AG04450 (cell line): ENCODE measurements around the gene RYR3. TPM values are rescaled to one million over a fixed set of nuclear protein-coding genes. Genes with fewer than 3 reads are reported as not detected.

ENCODE experiments used
- CTCF ChIA-PET: fragments of 300-600, 350-600 bp; formaldehyde crosslinking; extraction: SDS; loops from one replicate; lab custom pipeline; 2022; ENCODE audit warnings: antibody characterized with exemption, inconsistent platforms; lab: Charles Lee
- POLR2A ChIA-PET: fragments of 350-600 bp; formaldehyde crosslinking; extraction: SDS; loops from one replicate; lab custom pipeline; 2021; ENCODE audit warnings: antibody characterized with exemption, inconsistent platforms; lab: Yijun Ruan, JAX
- DNase-seq: peaks from one replicate; pipeline ENCODE4 v3.0.0-alpha.2; 2011; ENCODE audit warnings: low read depth, low spot score
- H3K27ac ChIP-seq: one replicate; pipeline ENCODE4 v1.5.1; 2012; ENCODE audit warnings: low read depth, low read length, control low read depth
- H3K27me3 ChIP-seq: one replicate; pipeline ENCODE4 v1.6.0; 2012; ENCODE audit warnings: low read length; ENCODE audit not compliant: control insufficient read depth, insufficient read depth
- H3K4me3 ChIP-seq: 2 replicates; pipeline ENCODE4 v1.5.1; 2011; ENCODE audit warnings: mild to moderate bottlenecking, low read depth, low read length, control low read depth
- H3K9me3 ChIP-seq: 2 replicates; pipeline ENCODE4 v1.5.1; 2012; ENCODE audit warnings: low read length; ENCODE audit not compliant: control insufficient read depth, insufficient read depth
- polyA plus RNA-seq: library from polyadenylated mRNA; depleted of rRNA; stranded (reverse); fragments of >200 nt; gene quantifications from 2 replicates; pipeline ENCODE4 v1.2.3, GENCODE V29; 2011
- TF ChIP-seq, protein P1 (sequence below): IDR thresholded peaks from 2 replicates; pipeline ENCODE4 v1.5.1; 2011; ENCODE audit warnings: low read depth, low read length, control low read depth, inconsistent platforms

Gene RYR3
- polyA plus RNA-seq, 1 experiment = not detected

GRCh38 chr15:33844186-33844585 is 533.4 kb downstream of the RYR3 start:
- POLR2A ChIA-PET = no interaction called here
- CTCF ChIA-PET = no interaction called here
- H3K9me3 ChIP-seq = no peaks in the 10 kb centered on the region
- no peak overlapping the region for H3K4me3 ChIP-seq
- no peak overlapping the region for H3K27ac ChIP-seq
- no peak for DNase-seq
- TF ChIP-seq, protein P1, sequence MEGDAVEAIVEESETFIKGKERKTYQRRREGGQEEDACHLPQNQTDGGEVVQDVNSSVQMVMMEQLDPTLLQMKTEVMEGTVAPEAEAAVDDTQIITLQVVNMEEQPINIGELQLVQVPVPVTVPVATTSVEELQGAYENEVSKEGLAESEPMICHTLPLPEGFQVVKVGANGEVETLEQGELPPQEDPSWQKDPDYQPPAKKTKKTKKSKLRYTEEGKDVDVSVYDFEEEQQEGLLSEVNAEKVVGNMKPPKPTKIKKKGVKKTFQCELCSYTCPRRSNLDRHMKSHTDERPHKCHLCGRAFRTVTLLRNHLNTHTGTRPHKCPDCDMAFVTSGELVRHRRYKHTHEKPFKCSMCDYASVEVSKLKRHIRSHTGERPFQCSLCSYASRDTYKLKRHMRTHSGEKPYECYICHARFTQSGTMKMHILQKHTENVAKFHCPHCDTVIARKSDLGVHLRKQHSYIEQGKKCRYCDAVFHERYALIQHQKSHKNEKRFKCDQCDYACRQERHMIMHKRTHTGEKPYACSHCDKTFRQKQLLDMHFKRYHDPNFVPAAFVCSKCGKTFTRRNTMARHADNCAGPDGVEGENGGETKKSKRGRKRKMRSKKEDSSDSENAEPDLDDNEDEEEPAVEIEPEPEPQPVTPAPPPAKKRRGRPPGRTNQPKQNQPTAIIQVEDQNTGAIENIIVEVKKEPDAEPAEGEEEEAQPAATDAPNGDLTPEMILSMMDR = no peak
- no peaks in the 10 kb centered on the region for H3K27me3 ChIP-seq

GRCh38 chr15:33844597-33844996 is 533.8 kb downstream of the RYR3 start:
- no peaks in the 10 kb centered on the region for H3K9me3 ChIP-seq
- H3K4me3 ChIP-seq = no peak overlapping the region
- TF ChIP-seq, protein P1 = no peak
- no peak overlapping the region for H3K27ac ChIP-seq
- ChIA-PET CTCF (no interaction called here), POLR2A (no interaction called here)
- DNase-seq = no peak
- no peaks in the 10 kb centered on the region for H3K27me3 ChIP-seq

DNA sequence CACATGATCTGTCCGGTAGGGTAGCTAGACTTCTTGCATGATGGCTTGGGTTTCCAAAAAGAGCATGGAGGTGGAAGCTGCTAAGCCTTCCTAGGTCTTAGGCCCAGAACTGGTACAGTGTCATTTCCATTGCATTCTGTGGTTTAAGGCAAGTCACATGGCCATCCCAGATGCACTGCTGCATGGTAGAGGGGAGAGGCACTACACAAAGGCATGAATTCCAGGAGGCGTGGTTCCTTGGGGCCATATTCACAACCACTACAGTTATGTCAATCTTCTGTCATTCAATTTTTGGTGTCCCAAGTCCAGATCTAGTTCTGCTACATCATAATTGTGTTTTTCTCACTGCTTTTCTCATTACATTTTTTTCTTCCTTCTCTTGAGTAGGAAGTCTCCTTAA is 535.4 kb downstream of the RYR3 start:
- Histone ChIP-seq H3K9me3 (no peaks in the 10 kb centered on the region), H3K4me3 (no peak overlapping the region), H3K27me3 (no peaks in the 10 kb centered on the region), H3K27ac (no peak overlapping the region)
- TF ChIP-seq, protein P1 = no peak
- no peak for DNase-seq
- CTCF ChIA-PET = no interaction called here
- POLR2A ChIA-PET = no interaction called here

GRCh38 chr15:33846862-33847261 is 536.1 kb downstream of the RYR3 start:
- DNase-seq = no peak

DNA sequence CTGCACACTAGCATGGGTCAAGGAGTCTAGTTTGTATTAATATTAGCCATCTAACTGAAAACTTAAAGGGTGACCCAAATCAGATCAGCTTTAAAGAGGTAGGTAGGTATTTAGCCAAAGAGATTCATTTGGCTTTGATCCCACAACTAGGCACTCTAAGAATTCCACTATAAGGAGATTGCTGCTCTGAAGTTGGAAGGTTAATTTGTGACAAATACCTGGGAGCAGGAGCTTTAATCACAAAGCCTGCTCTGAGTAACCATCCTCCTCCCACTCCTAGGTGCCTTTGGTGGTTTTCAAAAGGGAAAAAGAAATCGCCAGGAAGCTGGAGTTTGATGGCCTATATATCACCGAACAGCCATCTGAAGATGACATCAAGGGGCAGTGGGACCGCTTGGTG is 537.2 kb downstream of the RYR3 start:
- TF ChIP-seq, protein P1 = no peak
- no peak overlapping the region for H3K27ac ChIP-seq
- ChIA-PET POLR2A (no interaction called here), CTCF (no interaction called here)
- no peak for DNase-seq
- no peaks in the 10 kb centered on the region for H3K27me3 ChIP-seq
- no peaks in the 10 kb centered on the region for H3K9me3 ChIP-seq
- no peak overlapping the region for H3K4me3 ChIP-seq

More at GRCh38 chr15:33846862-33847261, 536.1 kb downstream of the RYR3 start:
- Histone ChIP-seq H3K9me3 (no peaks in the 10 kb centered on the region), H3K27me3 (no peaks in the 10 kb centered on the region), H3K4me3 (no peak overlapping the region), H3K27ac (no peak overlapping the region)
- ChIA-PET POLR2A (no interaction called here), CTCF (no interaction called here)
- TF ChIP-seq, protein P1 = no peak
